GM12878 (cell line): ENCODE data around the gene SFTPB. TPM values are rescaled to one million over a fixed set of nuclear protein-coding genes. Genes with fewer than 3 reads are reported as not detected.

Experiments
- ATAC-seq: fragments of 200-7000 bp; cut with Tn5 transposase; 3 replicates; pipeline ENCODE4 v1.9.1; 2020; ENCODE audit warnings: mild to moderate bottlenecking, moderate library complexity
- BruUV-seq: library from RNA; stranded (reverse); fragments of 400-500 nt; replicated peaks from 2 replicates; lab custom pipeline; 2021; lab: Mats Ljungman, UMichigan
- CTCF ChIA-PET: fragments of 300-600 bp; sonication (Branson Sonifier 250); formaldehyde crosslinking; extraction: SDS; loops from one replicate; lab custom pipeline; 2021; ENCODE audit warnings: inconsistent platforms; lab: Yijun Ruan, JAX
- POLR2A ChIA-PET: fragments of 350-600 bp; formaldehyde crosslinking; extraction: SDS; loops from one replicate; lab custom pipeline; 2021; ENCODE audit warnings: inconsistent platforms; lab: Charles Lee
- RAD21 ChIA-PET: fragments of 300-600 bp; sonication (Branson Sonifier 250); formaldehyde crosslinking; loops from one replicate; lab custom pipeline; 2023; ENCODE audit warnings: antibody characterized with exemption; ENCODE audit not compliant: unreplicated experiment; lab: Charles Lee
- SMC1A ChIA-PET: fragments of 300-600 bp; sonication (Branson Sonifier 250); formaldehyde crosslinking; loops from one replicate; lab custom pipeline; 2023; ENCODE audit not compliant: unreplicated experiment, uncharacterized antibody; lab: Charles Lee
- DNase-seq: peaks from one replicate; pipeline ENCODE4 v3.0.0-alpha.2; 2011; ENCODE audit warnings: low read depth, low spot score
- FAIRE-seq: peaks from 3 replicates; lab custom pipeline; 2011; peaks lifted over from hg19 to GRCh38; lab: Jason Lieb, UNC
- H2AFZ ChIP-seq: 2 replicates; pipeline ENCODE4 v1.6.0; 2011; ENCODE audit warnings: low read depth, low read length, control low read depth; ENCODE audit not compliant: control insufficient read depth
- H3K27ac ChIP-seq: 2 replicates; pipeline ENCODE4 v1.5.1; 2011; ENCODE audit warnings: control low read depth; ENCODE audit not compliant: control insufficient read depth, insufficient read depth
- H3K27me3 ChIP-seq, 2 experiments: replicated peaks in 1 of 2; 2 replicates each; pipeline versions ENCODE4 v1.6.0 to v1.6.1; 2011; ENCODE audit warnings: low read length in 1 of 2; ENCODE audit not compliant: control insufficient read depth in 2 of 2, insufficient read depth in 2 of 2
- H3K36me3 ChIP-seq, 2 experiments: 2 replicates each; pipeline ENCODE4 v1.5.1; 2011; ENCODE audit warnings: low read length in 1 of 2; ENCODE audit not compliant: control insufficient read depth in 2 of 2, insufficient read depth in 2 of 2
- H3K4me1 ChIP-seq: 2 replicates; pipeline ENCODE4 v1.6.1; 2011; ENCODE audit warnings: mild to moderate bottlenecking, low read length, moderate library complexity, mixed read lengths; ENCODE audit not compliant: control insufficient read depth, insufficient read depth
- H3K4me2 ChIP-seq: 2 replicates; pipeline ENCODE4 v1.6.0; 2011; ENCODE audit warnings: control low read depth; ENCODE audit not compliant: control insufficient read depth, insufficient read depth
- H3K4me3 ChIP-seq: fragments of 200-600 bp; sonication (generic); 2 replicates; pipeline ENCODE4 v1.5.1; 2016
- H3K79me2 ChIP-seq: 2 replicates; pipeline ENCODE4 v1.6.0; 2011; ENCODE audit warnings: low read length; ENCODE audit not compliant: control insufficient read depth, insufficient read depth
- H3K9ac ChIP-seq: 2 replicates; pipeline ENCODE4 v1.8.0; 2011; ENCODE audit warnings: low read length, control low read depth, mixed read lengths; ENCODE audit not compliant: control insufficient read depth, insufficient read depth
- H3K9me3 ChIP-seq: replicated peaks from 3 replicates; pipeline ENCODE4 v1.5.1; 2011; ENCODE audit warnings: mild to moderate bottlenecking, low read length; ENCODE audit not compliant: control insufficient read depth, insufficient read depth
- H4K20me1 ChIP-seq: 2 replicates; pipeline ENCODE4 v1.6.0; 2011; ENCODE audit not compliant: control insufficient read depth, insufficient read depth
- ASH2L ChIP-seq: fragments of 300-600, 200-600 bp; sonication (generic); IDR thresholded peaks from 2 replicates; pipeline ENCODE4 v1.6.1; 2017; ENCODE audit warnings: low read depth, mild to moderate bottlenecking, borderline replicate concordance
- IKZF2 ChIP-seq, 2 experiments: fragments of 450-650 bp; IDR thresholded peaks; 2 replicates each; pipeline ENCODE4 v1.6.1; 2017; ENCODE audit warnings: mild to moderate bottlenecking in 2 of 2, moderate library complexity in 2 of 2
- NR2C2 ChIP-seq: IDR thresholded peaks from 2 replicates; pipeline ENCODE4 v1.6.1; 2011; ENCODE audit warnings: borderline replicate concordance, low read depth; ENCODE audit not compliant: control insufficient read depth, insufficient read length
- NRF1 ChIP-seq: conservative IDR thresholded peaks from 2 replicates; pipeline ENCODE4 v1.6.1; 2011; ENCODE audit warnings: mild to moderate bottlenecking, low read depth, low read length, improper control_type of control experiment
- POU2F2 ChIP-seq: IDR thresholded peaks from 3 replicates; pipeline ENCODE4 v1.6.1; 2011; ENCODE audit warnings: low read depth, mild to moderate bottlenecking, low read length, borderline replicate concordance
- REST ChIP-seq: IDR thresholded peaks from 2 replicates; pipeline ENCODE4 v1.6.1; 2012; ENCODE audit warnings: mild to moderate bottlenecking, low read depth, low read length
- SIX5 ChIP-seq: IDR thresholded peaks from 2 replicates; pipeline ENCODE4 v1.6.1; 2011; ENCODE audit warnings: mild to moderate bottlenecking, low read depth, low read length, moderate library complexity; ENCODE audit not compliant: severe bottlenecking
- SUPT20H ChIP-seq: IDR thresholded peaks from 2 replicates; pipeline ENCODE4 v1.6.1; 2011; ENCODE audit warnings: low read depth, mild to moderate bottlenecking, low read length, moderate library complexity, borderline replicate concordance; ENCODE audit not compliant: control insufficient read depth
- ZSCAN29 ChIP-seq: fragments of 450-650 bp; IDR thresholded peaks from 2 replicates; pipeline ENCODE4 v1.6.1; 2017; ENCODE audit warnings: mild to moderate bottlenecking, moderate library complexity
- WGBS: methylation state at CpG from one replicate; pipeline ENCODE4 v1.1.6; 2016; ENCODE audit warnings: low lambda C conversion rate; ENCODE audit not compliant: insufficient replicate concordance, insufficient coverage; ENCODE audit errors: missing lambda C conversion rate; 5-methylcytosine and 5-hydroxymethylcytosine counted together
- in situ Hi-C: fragments of 300-500 bp; cut with MboI; formaldehyde crosslinking; loops from 9 replicates; pipeline ENCODE4 v1.14.3; 2018; ENCODE audit warnings: mixed read lengths
- intact Hi-C: fragments of 100-400 bp; cut with micrococcal nuclease; formaldehyde crosslinking; loops from one replicate; pipeline ENCODE4 v1.14.2; 2022; ENCODE audit not compliant: unreplicated experiment
- polyA plus RNA-seq, 11 experiments: library from polyadenylated mRNA; depleted of rRNA in 4 of 11; unstranded in 6 of 11; stranded (reverse) in 5 of 11; fragments of >200 nt; fragmentation: Nextera tagmentation in 4 of 11; fragmentation: Illumina TruSeq in 1 of 11; extraction: Ambion mirVana in 4 of 11; extraction: Trizol in 1 of 11; gene quantifications; 1 replicate in 1 of 11; 2 replicates in 10 of 11; pipeline versions ENCODE4 v1.2.1 to v1.2.3, GENCODE V29; 2011 to 2016; ENCODE audit warnings: inconsistent platforms in 2 of 11, missing spikeins in 2 of 11, low read depth in 1 of 11
- total RNA-seq, 4 experiments: library from RNA; depleted of rRNA in 3 of 4; stranded (reverse); fragments of >200 nt in 3 of 4; fragmentation: Illumina TruSeq in 1 of 4; extraction: Trizol in 1 of 4; gene quantifications; 2 replicates each; pipeline versions ENCODE4 v1.2.1 to v1.2.3, GENCODE V29; 2013 to 2021
- TF ChIP-seq, protein P1 (sequence below): fragments of 450-650 bp; IDR thresholded peaks from 2 replicates; pipeline ENCODE4 v1.6.1; 2017; ENCODE audit warnings: mild to moderate bottlenecking, moderate library complexity
- TF ChIP-seq, protein P2 (sequence below): IDR thresholded peaks from 2 replicates; pipeline ENCODE4 v1.6.1; 2011; ENCODE audit warnings: borderline replicate concordance, low read depth, mild to moderate bottlenecking, moderate library complexity, mixed read lengths, low read length; ENCODE audit not compliant: insufficient read depth; ENCODE audit errors: extremely low read length

SFTPB gene
- total and polyA plus RNA-seq, 10 of the 15 experiments (the other 5 are each of a cell fraction or from before 2014, with no cell fraction given) = 0.02 to 5.3 TPM; not detected in 8

GRCh38 chr2:85661139-85661858 is 6.7 kb downstream of the SFTPB start:
- Histone ChIP-seq H3K36me3 (peaks cover 0 to 2% of the 10 kb centered on the region in 2 experiments; a peak in 1 of 4 replicates), H3K79me2 (no peaks in the 10 kb centered on the region), H3K9me3 (no peaks in the 10 kb centered on the region), H3K4me3 (no peak overlapping the region), H3K4me2 (no peak overlapping the region), H2AFZ (no peak overlapping the region), H3K27ac (no peak overlapping the region), H3K27me3 (no peaks in the 10 kb centered on the region), H3K4me1 (no peaks in the 10 kb centered on the region), H4K20me1 (no peaks in the 10 kb centered on the region), H3K9ac (no peak overlapping the region)
- TF ChIP-seq ZSCAN29 (no peak), NRF1 (no peak), SIX5 (no peak), IKZF2 (IDR thresholded peaks at IDR 0.05) (no peak), SUPT20H (no peak), REST (no peak), ASH2L (no peak), POU2F2 (no peak), NR2C2 (no peak)
- TF ChIP-seq, protein P1, sequence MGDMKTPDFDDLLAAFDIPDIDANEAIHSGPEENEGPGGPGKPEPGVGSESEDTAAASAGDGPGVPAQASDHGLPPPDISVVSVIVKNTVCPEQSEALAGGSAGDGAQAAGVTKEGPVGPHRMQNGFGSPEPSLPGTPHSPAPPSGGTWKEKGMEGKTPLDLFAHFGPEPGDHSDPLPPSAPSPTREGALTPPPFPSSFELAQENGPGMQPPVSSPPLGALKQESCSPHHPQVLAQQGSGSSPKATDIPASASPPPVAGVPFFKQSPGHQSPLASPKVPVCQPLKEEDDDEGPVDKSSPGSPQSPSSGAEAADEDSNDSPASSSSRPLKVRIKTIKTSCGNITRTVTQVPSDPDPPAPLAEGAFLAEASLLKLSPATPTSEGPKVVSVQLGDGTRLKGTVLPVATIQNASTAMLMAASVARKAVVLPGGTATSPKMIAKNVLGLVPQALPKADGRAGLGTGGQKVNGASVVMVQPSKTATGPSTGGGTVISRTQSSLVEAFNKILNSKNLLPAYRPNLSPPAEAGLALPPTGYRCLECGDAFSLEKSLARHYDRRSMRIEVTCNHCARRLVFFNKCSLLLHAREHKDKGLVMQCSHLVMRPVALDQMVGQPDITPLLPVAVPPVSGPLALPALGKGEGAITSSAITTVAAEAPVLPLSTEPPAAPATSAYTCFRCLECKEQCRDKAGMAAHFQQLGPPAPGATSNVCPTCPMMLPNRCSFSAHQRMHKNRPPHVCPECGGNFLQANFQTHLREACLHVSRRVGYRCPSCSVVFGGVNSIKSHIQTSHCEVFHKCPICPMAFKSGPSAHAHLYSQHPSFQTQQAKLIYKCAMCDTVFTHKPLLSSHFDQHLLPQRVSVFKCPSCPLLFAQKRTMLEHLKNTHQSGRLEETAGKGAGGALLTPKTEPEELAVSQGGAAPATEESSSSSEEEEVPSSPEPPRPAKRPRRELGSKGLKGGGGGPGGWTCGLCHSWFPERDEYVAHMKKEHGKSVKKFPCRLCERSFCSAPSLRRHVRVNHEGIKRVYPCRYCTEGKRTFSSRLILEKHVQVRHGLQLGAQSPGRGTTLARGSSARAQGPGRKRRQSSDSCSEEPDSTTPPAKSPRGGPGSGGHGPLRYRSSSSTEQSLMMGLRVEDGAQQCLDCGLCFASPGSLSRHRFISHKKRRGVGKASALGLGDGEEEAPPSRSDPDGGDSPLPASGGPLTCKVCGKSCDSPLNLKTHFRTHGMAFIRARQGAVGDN = no peak
- TF ChIP-seq, protein P2, sequence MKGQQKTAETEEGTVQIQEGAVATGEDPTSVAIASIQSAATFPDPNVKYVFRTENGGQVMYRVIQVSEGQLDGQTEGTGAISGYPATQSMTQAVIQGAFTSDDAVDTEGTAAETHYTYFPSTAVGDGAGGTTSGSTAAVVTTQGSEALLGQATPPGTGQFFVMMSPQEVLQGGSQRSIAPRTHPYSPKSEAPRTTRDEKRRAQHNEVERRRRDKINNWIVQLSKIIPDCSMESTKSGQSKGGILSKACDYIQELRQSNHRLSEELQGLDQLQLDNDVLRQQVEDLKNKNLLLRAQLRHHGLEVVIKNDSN = no peak
- intact Hi-C loops = no loop called here
- ChIA-PET RAD21 (no interaction called here), POLR2A (interaction anchor here (0.5 kb wide), 1 partner anchor 154 kb away, joined by 3 read pairs; no protein-coding TSS in a partner anchor), CTCF (no interaction called here), SMC1A (interaction anchor here (0.6 kb wide), 1 partner anchor 92 kb away, joined by 3 read pairs; no protein-coding TSS in a partner anchor)
- BruUV-seq = no TSS peak
- FAIRE-seq (no peak), DNase-seq (no peak), ATAC-seq (no peak)
- in situ Hi-C loops = no loop called here
- 71% methylated on average over 13 of the region's 14 CpGs for WGBS
